Left lung (tissue), 10 donors: Measurements from ENCODE around the gene OSBPL2. TPM values are rescaled to one million over a fixed set of nuclear protein-coding genes. Genes with fewer than 3 reads are reported as not detected.

ENCODE experiments used
- ATAC-seq: fragments of 200-7000 bp; cut with Tn5 transposase; one replicate; pipeline ENCODE4 v1.9.1; 2020; ENCODE audit warnings: moderate library complexity
- DNase-seq, 4 donors: peaks; one replicate each; pipeline ENCODE4 v3.0.0-alpha.2; 2013 to 2020
- H3K27ac ChIP-seq, 2 donors: fragments of 200-600 bp; sonication (generic) in 1 of 2; one replicate each; pipeline versions ENCODE4 v1.5.0 to v1.8.0; 2020 to 2021
- H3K27me3 ChIP-seq, 2 donors: fragments of 200-600 bp; sonication (generic) in 1 of 2; one replicate each; pipeline versions ENCODE4 v1.5.0 to v1.8.0; 2020 to 2021
- H3K36me3 ChIP-seq, 2 donors: fragments of 200-600 bp; sonication (generic) in 1 of 2; one replicate each; pipeline versions ENCODE4 v1.5.0 to v1.8.0; 2020 to 2021
- H3K4me1 ChIP-seq, 2 donors: fragments of 200-600 bp; one replicate each; pipeline ENCODE4 v1.8.0; 2021
- H3K4me3 ChIP-seq, 2 donors: fragments of 200-600 bp; sonication (generic) in 1 of 2; one replicate each; pipeline versions ENCODE4 v1.5.0 to v1.8.0; 2020 to 2021; ENCODE audit warnings: mild to moderate bottlenecking in 1 of 2
- H3K9me3 ChIP-seq, 2 donors: fragments of 200-600 bp; sonication (generic) in 1 of 2; one replicate each; pipeline versions ENCODE4 v1.5.0 to v1.8.0; 2020 to 2021
- CTCF ChIP-seq, 2 donors: fragments of 200-600 bp; sonication (generic) in 1 of 2; IDR thresholded peaks; one replicate each; pipeline versions ENCODE4 v1.5.0 to v1.8.0; 2021; ENCODE audit warnings: antibody characterized with exemption in 2 of 2
- intact Hi-C, 2 donors: fragments of 100-400 bp; cut with DNase I; formaldehyde crosslinking; loops; one replicate each; pipeline versions ENCODE4 v1.11.2 to v1.14.2; 2022
- polyA plus RNA-seq, 6 donors: library from polyadenylated mRNA; unstranded; fragments of 120-200 nt; gene quantifications; one replicate each; pipeline ENCODE4 v1.2.1, GENCODE V29; 2013; ENCODE audit not compliant: insufficient read length in 6 of 6
- total RNA-seq, 2 donors: library from RNA; stranded (reverse); fragmentation: NEBNext Ultra II Directional; extraction: Animal tissue kit (Norgen Biotek cat#: 25700); gene quantifications; one replicate each; pipeline ENCODE4 v1.2.1, GENCODE V29; 2021
- donor health status: DM: no; HTN: yes; CAD: no.
- donor health status: DM: no; HTN: no; CAD: no.

The OSBPL2 gene
- total and polyA plus RNA-seq, 8 donors: 25.6 to 47.3 (median 32.4) TPM

GRCh38 chr20:62269871-62270270 is 31.6 kb downstream of the OSBPL2 start:
- DNase-seq: no peak
- H3K4me3 ChIP-seq: no peak overlapping the region
- ATAC-seq: no peak
- no peak for TF ChIP-seq CTCF (IDR thresholded peaks at IDR 0.05)
- H3K36me3 ChIP-seq: peaks cover 0 to 83% of the 10 kb centered on the region in 2 donors
- no peaks in the 10 kb centered on the region for H3K27me3 ChIP-seq
- H3K9me3 ChIP-seq: peaks cover 0 to 3% of the 10 kb centered on the region in 2 donors
- H3K27ac ChIP-seq: no peak overlapping the region
- no peaks in the 10 kb centered on the region for H3K4me1 ChIP-seq
- intact Hi-C loops: no loop called here

- H3K27me3 ChIP-seq: no peaks in the 10 kb centered on the region
- no peak for TF ChIP-seq CTCF (IDR thresholded peaks at IDR 0.05)
- H3K9me3 ChIP-seq: no peaks in the 10 kb centered on the region
- H3K4me3 ChIP-seq: no peak overlapping the region
- no peak overlapping the region for H3K27ac ChIP-seq
- ATAC-seq: no peak
- DNase-seq: no peak
- no peaks in the 10 kb centered on the region for H3K4me1 ChIP-seq
- peaks cover 0 to 78% of the 10 kb centered on the region in 2 donors for H3K36me3 ChIP-seq
- intact Hi-C loops: no loop called here
Measured at GRCh38 chr20:62272200-62272599, 33.9 kb downstream of the OSBPL2 start.

GRCh38 chr20:62273416-62273815 is 35.1 kb downstream of the OSBPL2 start:
- no peaks in the 10 kb centered on the region for H3K4me1 ChIP-seq
- no peaks in the 10 kb centered on the region for H3K9me3 ChIP-seq
- no peak overlapping the region for H3K27ac ChIP-seq
- H3K27me3 ChIP-seq: no peaks in the 10 kb centered on the region
- H3K36me3 ChIP-seq: peaks cover 0 to 80% of the 10 kb centered on the region in 2 donors
- intact Hi-C loops: no loop called here
- no peak for TF ChIP-seq CTCF (IDR thresholded peaks at IDR 0.05)
- H3K4me3 ChIP-seq: no peak overlapping the region
- no peak for ATAC-seq
- no peak for DNase-seq

GRCh38 chr20:62274332-62274950 is 36.1 kb downstream of the OSBPL2 start:
- Histone ChIP-seq H3K27me3 (no peaks in the 10 kb centered on the region), H3K27ac (no peak overlapping the region), H3K9me3 (no peaks in the 10 kb centered on the region), H3K4me1 (no peaks in the 10 kb centered on the region), H3K36me3 (peaks cover 0 to 78% of the 10 kb centered on the region in 2 donors), H3K4me3 (no peak overlapping the region)
- TF ChIP-seq CTCF (IDR thresholded peaks at IDR 0.05): no peak
- ATAC-seq (no peak), DNase-seq (no peak)
- intact Hi-C loops: no loop called here

- peaks cover 0 to 78% of the 10 kb centered on the region in 2 donors for H3K36me3 ChIP-seq
- H3K4me1 ChIP-seq: no peaks in the 10 kb centered on the region
- DNase-seq: no peak
- TF ChIP-seq CTCF (IDR thresholded peaks at IDR 0.05): no peak
- no peak overlapping the region for H3K27ac ChIP-seq
- no peaks in the 10 kb centered on the region for H3K9me3 ChIP-seq
- H3K4me3 ChIP-seq: no peak overlapping the region
- no peaks in the 10 kb centered on the region for H3K27me3 ChIP-seq
- intact Hi-C loops: no loop called here
- ATAC-seq: no peak
Measured at GRCh38 chr20:62275219-62275618, 36.9 kb downstream of the OSBPL2 start.
